ENCODE measurements around the gene CD300LD. TPM values are rescaled to one million over a fixed set of nuclear protein-coding genes. Genes with fewer than 3 reads are reported as not detected.

Gene CD300LD
- total RNA-seq, 1 experiment from 2014 or later, result not detected

- no TSS peak for BruUV-seq (replicated peaks)
Observed at GRCh38 chr17:74585711-74586110, 6.4 kb downstream of the CD300LD start.

DNA sequence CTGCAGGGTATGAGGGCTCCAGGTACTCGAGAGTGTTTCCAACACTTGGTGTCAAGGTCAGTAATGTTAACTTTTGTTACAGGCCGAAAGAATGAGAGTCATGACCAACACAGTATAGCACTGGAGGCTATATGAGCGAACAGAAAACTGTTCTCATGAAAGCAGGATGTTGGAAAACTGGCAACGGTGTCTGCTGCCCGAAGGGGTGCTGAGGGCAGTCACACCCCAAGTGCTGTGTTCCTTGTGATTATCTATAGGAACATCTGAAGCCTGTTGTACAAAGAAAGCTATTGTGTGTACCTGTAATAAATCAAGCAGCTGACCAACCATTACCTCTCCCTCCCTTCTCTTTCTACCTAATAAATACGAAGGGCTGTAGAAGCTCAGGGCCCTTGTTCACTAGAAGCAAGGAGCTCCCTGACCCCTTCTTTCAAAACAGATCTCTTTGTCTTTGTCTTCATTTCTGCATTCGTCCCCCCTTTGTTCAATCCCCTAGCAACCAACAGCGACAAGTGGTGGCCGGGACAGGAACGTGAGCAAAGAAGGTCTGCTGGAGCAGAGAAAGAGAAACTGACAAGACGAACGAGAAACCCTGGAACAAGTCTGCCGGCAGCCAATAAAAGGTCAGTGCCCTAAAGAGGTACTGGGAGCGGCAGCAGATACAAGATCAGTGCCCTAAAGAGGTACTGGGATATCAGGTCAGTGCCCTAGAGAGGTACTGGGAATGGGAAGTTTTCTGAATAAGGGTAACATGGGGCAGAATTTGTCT is 7.6 kb downstream of the CD300LD start:
- H3K36me3 ChIP-seq (ENCODE audit: control insufficient read depth, insufficient read depth, low read length), result no peaks in the 10 kb centered on the region
- ATAC-seq (no peak), DNase-seq (ENCODE audit: low read depth, low spot score) (no peak)
- no TSS peak for BruUV-seq (replicated peaks)
- no peaks in the 10 kb centered on the region; the same call in 1 of the 2 replicates for H3K9me3 ChIP-seq (ENCODE audit: control insufficient read depth, insufficient read depth, low read depth, low read length)
- ChIA-PET CTCF (no interaction called here), POLR2A (no interaction called here)
- TF ChIP-seq SIN3A (IDR thresholded peaks at IDR 0.05; ENCODE audit: borderline replicate concordance, insufficient read depth, low read depth, low read length), result no peak
- TF ChIP-seq, protein P1, sequence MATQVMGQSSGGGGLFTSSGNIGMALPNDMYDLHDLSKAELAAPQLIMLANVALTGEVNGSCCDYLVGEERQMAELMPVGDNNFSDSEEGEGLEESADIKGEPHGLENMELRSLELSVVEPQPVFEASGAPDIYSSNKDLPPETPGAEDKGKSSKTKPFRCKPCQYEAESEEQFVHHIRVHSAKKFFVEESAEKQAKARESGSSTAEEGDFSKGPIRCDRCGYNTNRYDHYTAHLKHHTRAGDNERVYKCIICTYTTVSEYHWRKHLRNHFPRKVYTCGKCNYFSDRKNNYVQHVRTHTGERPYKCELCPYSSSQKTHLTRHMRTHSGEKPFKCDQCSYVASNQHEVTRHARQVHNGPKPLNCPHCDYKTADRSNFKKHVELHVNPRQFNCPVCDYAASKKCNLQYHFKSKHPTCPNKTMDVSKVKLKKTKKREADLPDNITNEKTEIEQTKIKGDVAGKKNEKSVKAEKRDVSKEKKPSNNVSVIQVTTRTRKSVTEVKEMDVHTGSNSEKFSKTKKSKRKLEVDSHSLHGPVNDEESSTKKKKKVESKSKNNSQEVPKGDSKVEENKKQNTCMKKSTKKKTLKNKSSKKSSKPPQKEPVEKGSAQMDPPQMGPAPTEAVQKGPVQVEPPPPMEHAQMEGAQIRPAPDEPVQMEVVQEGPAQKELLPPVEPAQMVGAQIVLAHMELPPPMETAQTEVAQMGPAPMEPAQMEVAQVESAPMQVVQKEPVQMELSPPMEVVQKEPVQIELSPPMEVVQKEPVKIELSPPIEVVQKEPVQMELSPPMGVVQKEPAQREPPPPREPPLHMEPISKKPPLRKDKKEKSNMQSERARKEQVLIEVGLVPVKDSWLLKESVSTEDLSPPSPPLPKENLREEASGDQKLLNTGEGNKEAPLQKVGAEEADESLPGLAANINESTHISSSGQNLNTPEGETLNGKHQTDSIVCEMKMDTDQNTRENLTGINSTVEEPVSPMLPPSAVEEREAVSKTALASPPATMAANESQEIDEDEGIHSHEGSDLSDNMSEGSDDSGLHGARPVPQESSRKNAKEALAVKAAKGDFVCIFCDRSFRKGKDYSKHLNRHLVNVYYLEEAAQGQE (IDR thresholded peaks at IDR 0.05; ENCODE audit: insufficient read depth in 1 of 2, low read depth in 2 of 2, low read length in 1 of 2), result no peak
- in situ Hi-C loops (cut with HindIII; ENCODE audit: low pct_unique_long_range_greater_than_20kb, low sequenced_read_pairs) (no loop called here), intact Hi-C loops (cut with micrococcal nuclease; ENCODE audit: unreplicated experiment) (no loop called here)
- peaks cover 6% of the 10 kb centered on the region; the same call in 1 of the 2 replicates for H3K27me3 ChIP-seq (ENCODE audit: control insufficient read depth, insufficient read depth, low read length)
- H3K27ac ChIP-seq (ENCODE audit: low read length), result no peak overlapping the region
- no peaks in the 10 kb centered on the region for H3K4me1 ChIP-seq (ENCODE audit: control insufficient read depth, insufficient read depth, low read length)
- H3K4me3 ChIP-seq (ENCODE audit: low read depth in 2 of 2, low read length in 2 of 2), result no peak overlapping the region

More at GRCh38 chr17:74585711-74586110, 6.4 kb downstream of the CD300LD start:
- Histone ChIP-seq H3K4me3 (ENCODE audit: low read depth in 2 of 2, low read length in 2 of 2) (no peak overlapping the region), H3K4me1 (ENCODE audit: control insufficient read depth, insufficient read depth, low read length) (no peaks in the 10 kb centered on the region), H3K27me3 (ENCODE audit: control insufficient read depth, insufficient read depth, low read length) (peaks cover 8% of the 10 kb centered on the region; the same call in 1 of the 2 replicates), H3K27ac (ENCODE audit: low read length) (no peak overlapping the region), H3K9me3 (ENCODE audit: control insufficient read depth, insufficient read depth, low read depth, low read length) (no peaks in the 10 kb centered on the region; the same call in 1 of the 2 replicates), H3K36me3 (ENCODE audit: control insufficient read depth, insufficient read depth, low read length) (no peaks in the 10 kb centered on the region)
- DNase-seq (ENCODE audit: low read depth, low spot score) (no peak), ATAC-seq (no peak)
- intact Hi-C loops (cut with micrococcal nuclease; ENCODE audit: unreplicated experiment) (no loop called here), in situ Hi-C loops (cut with HindIII; ENCODE audit: low pct_unique_long_range_greater_than_20kb, low sequenced_read_pairs) (no loop called here)
- ChIA-PET CTCF (no interaction called here), POLR2A (no interaction called here)
- TF ChIP-seq, protein P1 (IDR thresholded peaks at IDR 0.05; ENCODE audit: insufficient read depth in 1 of 2, low read depth in 2 of 2, low read length in 1 of 2), result no peak
- TF ChIP-seq POLR2AphosphoS5 (IDR thresholded peaks at IDR 0.05; ENCODE audit: low read depth, low read length) (no peak), TCF7L2 (IDR thresholded peaks at IDR 0.05; ENCODE audit: low read depth, low read length) (no peak), SIN3A (IDR thresholded peaks at IDR 0.05; ENCODE audit: borderline replicate concordance, insufficient read depth, low read depth, low read length) (no peak)
- TF ChIP-seq, protein P2, sequence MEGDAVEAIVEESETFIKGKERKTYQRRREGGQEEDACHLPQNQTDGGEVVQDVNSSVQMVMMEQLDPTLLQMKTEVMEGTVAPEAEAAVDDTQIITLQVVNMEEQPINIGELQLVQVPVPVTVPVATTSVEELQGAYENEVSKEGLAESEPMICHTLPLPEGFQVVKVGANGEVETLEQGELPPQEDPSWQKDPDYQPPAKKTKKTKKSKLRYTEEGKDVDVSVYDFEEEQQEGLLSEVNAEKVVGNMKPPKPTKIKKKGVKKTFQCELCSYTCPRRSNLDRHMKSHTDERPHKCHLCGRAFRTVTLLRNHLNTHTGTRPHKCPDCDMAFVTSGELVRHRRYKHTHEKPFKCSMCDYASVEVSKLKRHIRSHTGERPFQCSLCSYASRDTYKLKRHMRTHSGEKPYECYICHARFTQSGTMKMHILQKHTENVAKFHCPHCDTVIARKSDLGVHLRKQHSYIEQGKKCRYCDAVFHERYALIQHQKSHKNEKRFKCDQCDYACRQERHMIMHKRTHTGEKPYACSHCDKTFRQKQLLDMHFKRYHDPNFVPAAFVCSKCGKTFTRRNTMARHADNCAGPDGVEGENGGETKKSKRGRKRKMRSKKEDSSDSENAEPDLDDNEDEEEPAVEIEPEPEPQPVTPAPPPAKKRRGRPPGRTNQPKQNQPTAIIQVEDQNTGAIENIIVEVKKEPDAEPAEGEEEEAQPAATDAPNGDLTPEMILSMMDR (IDR thresholded peaks at IDR 0.05), result no peak

Measured in Panc1 (cell line).